Left renal pelvis (tissue), 4 donors: ENCODE data around the gene BNIP5. TPM values are rescaled to one million over a fixed set of nuclear protein-coding genes. Genes with fewer than 3 reads are reported as not detected.
"Not testable (repeated sequence)": the region's sequence is repeated elsewhere in the genome, so short reads cannot be mapped to it uniquely, and the experiment has no call there.

Experiments
- DNase-seq, 4 donors: peaks; one replicate each; pipeline ENCODE4 v3.0.0-alpha.2; 2013; ENCODE audit warnings: low read depth in 4 of 4, low spot score in 3 of 4
- polyA plus RNA-seq, 4 donors: library from polyadenylated mRNA; unstranded; fragments of 120-200 nt; gene quantifications; one replicate each; pipeline ENCODE4 v1.2.1, GENCODE V29; 2013; ENCODE audit not compliant: insufficient read length in 4 of 4

Gene BNIP5
- polyA plus RNA-seq, 4 donors, result 0.04 to 0.19 (median 0.16) TPM

GRCh38 chr6:36345681-36346466 lies 9.2 kb upstream of the BNIP5 start:
- no peak for DNase-seq

GRCh38 chr6:36343109-36343680 lies 6.5 kb upstream of the BNIP5 start:
- no peak for DNase-seq

- no peak for DNase-seq
Observed at GRCh38 chr6:36340618-36341454, 4.1 kb upstream of the BNIP5 start.

GRCh38 chr6:36340306-36340617 lies 3.6 kb upstream of the BNIP5 start:
- DNase-seq, result no peak

GRCh38 chr6:36339146-36339545 lies 2.5 kb upstream of the BNIP5 start:
- no peak for DNase-seq

- DNase-seq, result not testable (repeated sequence)
Observed at GRCh38 chr6:36338223-36338622, 1.5 kb upstream of the BNIP5 start.

GRCh38 chr6:36337814-36338213 lies 1.1 kb upstream of the BNIP5 start:
- no peak for DNase-seq

- no peak for DNase-seq
Observed at GRCh38 chr6:36336208-36336710, 429 bp downstream of the BNIP5 start.

- DNase-seq, result no peak
Observed at GRCh38 chr6:36335465-36336207, 1.1 kb downstream of the BNIP5 start.

- DNase-seq, result no peak
Observed at GRCh38 chr6:36334832-36335459, 1.7 kb downstream of the BNIP5 start.

- no peak for DNase-seq
Observed at GRCh38 chr6:36333931-36334725, 2.6 kb downstream of the BNIP5 start.

- no peak for DNase-seq
Observed at GRCh38 chr6:36333171-36333895, 3.4 kb downstream of the BNIP5 start.

GRCh38 chr6:36331381-36331780 lies 5.3 kb downstream of the BNIP5 start:
- no peak for DNase-seq

- no peak for DNase-seq
Observed at GRCh38 chr6:36330366-36330765, 6.3 kb downstream of the BNIP5 start.

- DNase-seq, result no peak
Observed at GRCh38 chr6:36329798-36330291, 6.8 kb downstream of the BNIP5 start.

GRCh38 chr6:36328600-36328999 lies 8.1 kb downstream of the BNIP5 start:
- DNase-seq, result no peak

- no peak for DNase-seq
Observed at GRCh38 chr6:36327919-36328236, 8.8 kb downstream of the BNIP5 start.

- no peak for DNase-seq
Observed at GRCh38 chr6:36327226-36327918, 9.3 kb downstream of the BNIP5 start.
